IMR-90 (cell line): Measurements from ENCODE around the gene TSTD2. TPM values are rescaled to one million over a fixed set of nuclear protein-coding genes. Genes with fewer than 3 reads are reported as not detected.

Source experiments
- ATAC-seq: fragments of 200-7000 bp; cut with Tn5 transposase; 2 replicates; pipeline ENCODE4 v1.9.1; 2020; ENCODE audit warnings: low read depth, mild to moderate bottlenecking, moderate library complexity
- BruUV-seq: library from RNA; stranded (reverse); fragments of 400-500 nt; replicated peaks from 2 replicates; lab custom pipeline; 2021; lab: Mats Ljungman, UMichigan
- CTCF ChIA-PET: fragments of 300-600 bp; formaldehyde crosslinking; extraction: SDS; loops from one replicate; lab custom pipeline; 2021; ENCODE audit warnings: antibody characterized with exemption; lab: Yijun Ruan, JAX
- POLR2A ChIA-PET: fragments of 300-600 bp; sonication (Branson Sonifier 250); formaldehyde crosslinking; loops from one replicate; lab custom pipeline; 2022; ENCODE audit warnings: antibody characterized with exemption; ENCODE audit not compliant: unreplicated experiment; lab: Charles Lee
- DNase-seq: peaks from one replicate; pipeline ENCODE4 v3.0.0; 2013
- H2AFZ ChIP-seq: replicated peaks from 2 replicates; pipeline ENCODE3; 2013; ENCODE audit warnings: low read length, mild to moderate bottlenecking; ENCODE audit not compliant: poor library complexity
- H2AK5ac ChIP-seq: 2 replicates; pipeline ENCODE4 v1.6.1; 2013; ENCODE audit warnings: low read depth, low read length, inconsistent platforms
- H2AK9ac ChIP-seq: replicated peaks from 2 replicates; pipeline ENCODE3; 2013; ENCODE audit warnings: mild to moderate bottlenecking, low read depth, low read length, moderate library complexity; ENCODE audit not compliant: poor library complexity
- H2BK120ac ChIP-seq: 2 replicates; pipeline ENCODE4 v1.6.1; 2013; ENCODE audit warnings: low read depth, low read length, inconsistent platforms
- H2BK15ac ChIP-seq: 3 replicates; pipeline ENCODE4 v1.6.1; 2013; ENCODE audit warnings: low read depth, low read length, inconsistent platforms
- H2BK20ac ChIP-seq: 2 replicates; pipeline ENCODE4 v1.6.1; 2013; ENCODE audit warnings: low read depth, mild to moderate bottlenecking, inconsistent platforms, low read length, moderate library complexity
- H2BK5ac ChIP-seq: 2 replicates; pipeline ENCODE4 v1.6.1; 2013; ENCODE audit warnings: mild to moderate bottlenecking, low read depth, low read length, inconsistent platforms; ENCODE audit not compliant: poor library complexity, severe bottlenecking
- H3K14ac ChIP-seq: replicated peaks from 2 replicates; pipeline ENCODE4 v1.6.1; 2013; ENCODE audit warnings: low read depth, low read length, inconsistent platforms
- H3K18ac ChIP-seq: 2 replicates; pipeline ENCODE4 v1.6.1; 2013; ENCODE audit warnings: low read depth, low read length, control low read depth
- H3K23ac ChIP-seq: 2 replicates; pipeline ENCODE4 v1.6.1; 2013; ENCODE audit warnings: low read depth, low read length, inconsistent platforms
- H3K27ac ChIP-seq: 2 replicates; pipeline ENCODE4 v1.5.1; 2013; ENCODE audit warnings: mild to moderate bottlenecking, control low read depth, low read length; ENCODE audit not compliant: insufficient read depth
- H3K27me3 ChIP-seq: 2 replicates; pipeline ENCODE4 v1.6.1; 2013; ENCODE audit warnings: low read length; ENCODE audit not compliant: control insufficient read depth, insufficient read depth
- H3K36me3 ChIP-seq: 2 replicates; pipeline ENCODE4 v1.6.1; 2013; ENCODE audit warnings: low read length, mixed read lengths; ENCODE audit not compliant: control insufficient read depth, insufficient read depth
- H3K4ac ChIP-seq: 2 replicates; pipeline ENCODE4 v1.6.1; 2013; ENCODE audit warnings: low read depth, low read length, inconsistent platforms
- H3K4me1 ChIP-seq: 2 replicates; pipeline ENCODE4 v1.6.1; 2013; ENCODE audit warnings: low read length, mixed read lengths; ENCODE audit not compliant: control insufficient read depth, insufficient read depth
- H3K4me2 ChIP-seq: 2 replicates; pipeline ENCODE4 v1.6.1; 2013; ENCODE audit warnings: low read depth, mild to moderate bottlenecking, control low read depth, low read length, moderate library complexity
- H3K4me3 ChIP-seq: 2 replicates; pipeline ENCODE4 v1.5.1; 2013; ENCODE audit warnings: low read depth, mild to moderate bottlenecking, control low read depth, low read length, moderate library complexity; ENCODE audit not compliant: insufficient read depth
- H3K56ac ChIP-seq: 2 replicates; pipeline ENCODE4 v1.6.1; 2013; ENCODE audit warnings: low read length, inconsistent platforms; ENCODE audit not compliant: insufficient read depth; ENCODE audit errors: extremely low read depth
- H3K79me1 ChIP-seq, 2 experiments: 2 replicates each; pipeline ENCODE4 v1.6.1; 2013; ENCODE audit warnings: low read length in 2 of 2, inconsistent platforms in 1 of 2, low read depth in 1 of 2
- H3K9ac ChIP-seq: 2 replicates; pipeline ENCODE4 v1.6.1; 2013; ENCODE audit warnings: low read depth, low read length, control low read depth
- H3K9me1 ChIP-seq: 2 replicates; pipeline ENCODE4 v1.6.1; 2013; ENCODE audit warnings: low read length, inconsistent platforms; ENCODE audit not compliant: insufficient read depth
- H3K9me3 ChIP-seq: 2 replicates; pipeline ENCODE4 v1.6.1; 2013; ENCODE audit warnings: low read length; ENCODE audit not compliant: control insufficient read depth, insufficient read depth
- H4K20me1 ChIP-seq: 2 replicates; pipeline ENCODE4 v1.6.1; 2013; ENCODE audit warnings: low read length, inconsistent platforms; ENCODE audit not compliant: insufficient read depth
- H4K5ac ChIP-seq: 2 replicates; pipeline ENCODE4 v1.6.1; 2013; ENCODE audit warnings: mild to moderate bottlenecking, low read depth, low read length, control low read depth
- H4K8ac ChIP-seq, 2 experiments: 2 replicates each; pipeline ENCODE4 v1.6.1; 2013; ENCODE audit warnings: low read depth in 2 of 2, low read length in 2 of 2, control low read depth in 1 of 2, inconsistent platforms in 1 of 2
- H4K91ac ChIP-seq: 2 replicates; pipeline ENCODE4 v1.6.1; 2013; ENCODE audit warnings: low read depth, low read length, inconsistent platforms; ENCODE audit not compliant: insufficient read depth
- CHD1 ChIP-seq: IDR thresholded peaks from 2 replicates; pipeline ENCODE4 v1.6.1; 2012; ENCODE audit warnings: low read depth, low read length, improper control_type of control experiment
- FOS ChIP-seq: fragments of 150-350 bp; IDR thresholded peaks from 2 replicates; pipeline ENCODE4 v1.6.1; 2016; ENCODE audit warnings: low read depth, low read length
- MAFK ChIP-seq: IDR thresholded peaks from 2 replicates; pipeline ENCODE4 v1.6.1; 2012; ENCODE audit warnings: low read depth, low read length, improper control_type of control experiment
- SMC3 ChIP-seq: fragments of 150-350 bp; IDR thresholded peaks from 2 replicates; pipeline ENCODE4 v1.6.1; 2016; ENCODE audit warnings: low read depth, mild to moderate bottlenecking, antibody characterized with exemption, low read length, moderate library complexity
- WGBS, 2 experiments: methylation state at CpG; one replicate each; pipeline versions ENCODE4 v1.1.5 to v1.1.7; 2013; ENCODE audit warnings: missing lambda C conversion rate in 2 of 2; ENCODE audit not compliant: insufficient read length in 1 of 2; ENCODE audit errors: extremely low coverage in 2 of 2; 5-methylcytosine and 5-hydroxymethylcytosine counted together
- dilution Hi-C: fragments of 300-500 bp; cut with HindIII; formaldehyde crosslinking; loops from one replicate; pipeline ENCODE4 v1.14.3; 2018; ENCODE audit warnings: low sequenced_read_pairs; ENCODE audit not compliant: unreplicated experiment
- in situ Hi-C: fragments of 300-500 bp; cut with MboI; formaldehyde crosslinking; loops from 3 replicates; pipeline ENCODE4 v1.14.3; 2019; ENCODE audit warnings: low sequenced_read_pairs, inconsistent platforms, mixed read lengths
- intact Hi-C: fragments of 100-400 bp; cut with micrococcal nuclease; formaldehyde crosslinking; loops from 2 replicates; pipeline ENCODE4 v1.10.0; 2022
- polyA plus RNA-seq, 3 experiments: library from polyadenylated mRNA; depleted of rRNA; stranded (reverse); fragments of >200 nt; gene quantifications; 2 replicates each; pipeline ENCODE4 v1.2.3, GENCODE V29; 2012; ENCODE audit warnings: low replicate concordance in 1 of 3
- total RNA-seq: library from RNA; depleted of rRNA; stranded (reverse); fragments of >200 nt; gene quantifications from 2 replicates; pipeline ENCODE4 v1.2.3, GENCODE V29; 2012

TSTD2 gene
- total and polyA plus RNA-seq, 2 of the 4 experiments (the other 2 are of a cell fraction), result 11.2 to 16.3 TPM

DNA sequence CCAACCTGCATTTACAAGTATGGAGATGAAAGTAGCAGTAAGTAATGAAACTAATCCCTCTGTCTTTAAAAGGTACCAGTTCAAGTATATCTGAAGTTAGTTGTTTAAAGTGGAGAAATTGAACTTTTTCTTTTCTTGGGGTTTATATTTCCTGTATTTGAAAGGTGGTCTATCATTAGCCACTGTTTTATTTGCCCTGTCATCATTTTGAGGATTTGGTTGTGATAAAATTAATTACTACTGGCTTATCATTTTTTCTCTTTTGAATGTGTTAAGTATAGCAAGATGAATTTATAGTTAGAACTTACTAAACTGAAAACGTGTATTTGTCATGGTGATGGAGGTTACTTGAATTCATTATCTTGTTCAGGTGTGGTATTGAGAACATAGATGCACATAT is 25.5 kb upstream of the TSTD2 start:
- Histone ChIP-seq H3K27ac (no peak overlapping the region), H4K91ac (no peak overlapping the region), H3K56ac (no peak overlapping the region), H2AK5ac (no peak overlapping the region), H3K4me2 (no peak overlapping the region), H3K18ac (no peak overlapping the region), H3K9ac (no peak overlapping the region), H3K23ac (no peak overlapping the region), H3K14ac (no peak overlapping the region), H3K4me3 (no peak overlapping the region), H4K8ac (no peak overlapping the region), H2BK15ac (no peak overlapping the region), H3K79me1 (peaks cover 24 to 25% of the 10 kb centered on the region in 2 experiments), H2AK9ac (no peak overlapping the region), H3K4me1 (peaks cover 4% of the 10 kb centered on the region), H3K9me1 (peaks cover 4% of the 10 kb centered on the region; the same call in 1 of the 2 replicates), H3K9me3 (no peaks in the 10 kb centered on the region), H3K4ac (no peak overlapping the region), H2BK20ac (no peak overlapping the region), H2BK120ac (no peak overlapping the region), H2AFZ (no peak overlapping the region), H4K20me1 (no peaks in the 10 kb centered on the region), H4K5ac (no peak overlapping the region), H3K27me3 (no peaks in the 10 kb centered on the region), H3K36me3 (peaks cover 35% of the 10 kb centered on the region), H2BK5ac (no peak overlapping the region)
- BruUV-seq, result no TSS peak
- intact Hi-C loops, result no loop called here
- in situ Hi-C loops, result no loop called here
- DNase-seq (no peak), ATAC-seq (no peak)
- POLR2A ChIA-PET, result no interaction called here
- CTCF ChIA-PET, result interaction anchor here (0.8 kb wide), 1 partner anchor 177 kb away, joined by 3 read pairs; no protein-coding TSS in a partner anchor
- dilution Hi-C loops, result no loop called here
- no CpG with 5 or more reads among the region's 1 CpG for WGBS, 2 experiments
- TF ChIP-seq MAFK (peak; percentile 83), FOS (no peak), CHD1 (no peak), SMC3 (no peak)
